K562 (cell line): ENCODE measurements around the gene ENTPD5. TPM values are rescaled to one million over a fixed set of nuclear protein-coding genes. Genes with fewer than 3 reads are reported as not detected.

Experiments
- ATAC-seq: fragments of 200-7000 bp; cut with Tn5 transposase; 3 replicates; pipeline ENCODE4 v1.9.1; 2020; ENCODE audit warnings: moderate library complexity
- BruUV-seq: library from RNA; stranded (reverse); fragments of 400-500 nt; replicated peaks from 2 replicates; lab custom pipeline; 2021; lab: Mats Ljungman, UMichigan
- CTCF ChIA-PET: fragments of 300-600 bp; formaldehyde crosslinking; extraction: SDS; loops from one replicate; lab custom pipeline; 2021; ENCODE audit warnings: low intra/inter-chr PET ratio; lab: Yijun Ruan, JAX
- POLR2A ChIA-PET: fragments of 300-600, 350-650 bp; sonication (Branson Sonifier 250); formaldehyde crosslinking; extraction: SDS; loops from one replicate; lab custom pipeline; 2021; ENCODE audit warnings: antibody characterized with exemption, inconsistent platforms; lab: Yijun Ruan, JAX
- DNase-seq, 4 experiments: peaks; one replicate each; pipeline versions ENCODE4 v3.0.0 to v3.0.0-alpha.2; 2011 to 2018; ENCODE audit warnings: low spot score in 3 of 4, mixed read lengths in 3 of 4; ENCODE audit errors: extremely low read depth in 1 of 4
- FAIRE-seq: peaks from 2 replicates; lab custom pipeline; 2011; peaks lifted over from hg19 to GRCh38; lab: Jason Lieb, UNC
- H2AFZ ChIP-seq: 2 replicates; pipeline ENCODE4 v1.6.0; 2011; ENCODE audit warnings: low read depth, low read length, control low read depth, inconsistent platforms
- H3K27ac ChIP-seq: fragments of 200-600 bp; 3 replicates; pipeline ENCODE4 v1.8.0; 2011; ENCODE audit warnings: low read depth, mild to moderate bottlenecking, control low read depth, inconsistent platforms, low read length, moderate library complexity, mixed read lengths; ENCODE audit errors: extremely low read depth
- H3K27me3 ChIP-seq, 2 experiments: fragments of 300-600 bp in 1 of 2; 2 replicates in 1 of 2; 3 replicates in 1 of 2; pipeline versions ENCODE4 v1.6.0 to v1.8.0; 2011; ENCODE audit warnings: inconsistent platforms in 2 of 2, low read length in 2 of 2, mild to moderate bottlenecking in 1 of 2, mixed read lengths in 1 of 2, moderate library complexity in 1 of 2; ENCODE audit not compliant: control insufficient read depth in 2 of 2, insufficient read depth in 2 of 2
- H3K36me3 ChIP-seq: fragments of 300-600 bp; 3 replicates; pipeline ENCODE4 v1.8.0; 2011; ENCODE audit warnings: mild to moderate bottlenecking, low read length, inconsistent platforms; ENCODE audit not compliant: control insufficient read depth, insufficient read depth
- H3K4me1 ChIP-seq, 2 experiments: fragments of 200-600 bp in 1 of 2; replicated peaks in 1 of 2; 2 replicates in 1 of 2; 3 replicates in 1 of 2; pipeline versions ENCODE4 v1.5.1 to v1.8.0; 2011; ENCODE audit warnings: inconsistent platforms in 2 of 2, low read length in 2 of 2, mild to moderate bottlenecking in 1 of 2, mixed read lengths in 1 of 2, moderate library complexity in 1 of 2; ENCODE audit not compliant: control insufficient read depth in 2 of 2, insufficient read depth in 2 of 2
- H3K4me2 ChIP-seq: 2 replicates; pipeline ENCODE4 v1.6.1; 2011; ENCODE audit warnings: low read length, control low read depth, inconsistent platforms, mixed read lengths; ENCODE audit not compliant: insufficient read depth
- H3K4me3 ChIP-seq: fragments of 200-600 bp; sonication (generic), shearing (Covaris generic); 2 replicates; pipeline ENCODE4 v1.5.1; 2016; ENCODE audit warnings: control low read depth, inconsistent platforms
- H3K79me2 ChIP-seq: fragments of 200-600 bp; 3 replicates; pipeline ENCODE4 v1.8.0; 2011; ENCODE audit warnings: low read length, inconsistent platforms; ENCODE audit not compliant: control insufficient read depth, insufficient read depth
- H3K9ac ChIP-seq, 2 experiments: 2 replicates each; pipeline versions ENCODE4 v1.6.0 to v1.6.1; 2011; ENCODE audit warnings: low read depth in 2 of 2, low read length in 2 of 2, control low read depth in 1 of 2, inconsistent platforms in 1 of 2, mild to moderate bottlenecking in 1 of 2, mixed read lengths in 1 of 2; ENCODE audit not compliant: insufficient read depth in 1 of 2
- H3K9me1 ChIP-seq: one replicate; pipeline ENCODE4 v1.6.0; 2011; ENCODE audit warnings: inconsistent platforms, mild to moderate bottlenecking, low read length, moderate library complexity; ENCODE audit not compliant: control insufficient read depth, insufficient read depth
- H3K9me3 ChIP-seq: replicated peaks from 2 replicates; pipeline ENCODE4 v1.5.1; 2011; ENCODE audit warnings: low read depth, low read length, inconsistent platforms; ENCODE audit not compliant: control insufficient read depth, insufficient read depth
- H4K20me1 ChIP-seq: replicated peaks from 2 replicates; pipeline ENCODE4 v1.6.1; 2011; ENCODE audit warnings: low read length, inconsistent platforms, mixed read lengths; ENCODE audit not compliant: control insufficient read depth, insufficient read depth
- HEY1 ChIP-seq: fragments of 250-450 bp; sonication (Bioruptor Pico); IDR thresholded peaks from 2 replicates; pipeline ENCODE4 v1.5.0; 2020; ENCODE audit warnings: mild to moderate bottlenecking, moderate library complexity, borderline replicate concordance
- NR3C1 ChIP-seq: sonication (generic); formaldehyde crosslinking; IDR thresholded peaks from 2 replicates; pipeline ENCODE4 v1.8.1; 2022; ENCODE audit warnings: missing genetic modification reagents
- ZNF766 ChIP-seq: fragments of 200-800 bp; sonication (Bioruptor generic); conservative IDR thresholded peaks from 2 replicates; pipeline ENCODE4 v1.6.1; 2016; ENCODE audit warnings: missing genetic modification characterization, missing compliant biosample characterization
- WGBS: fragments of 100-300 bp; shearing (Covaris generic); methylation state at CpG from one replicate; pipeline ENCODE4 v1.1.6; 2016; ENCODE audit warnings: low coverage, mixed read lengths; ENCODE audit not compliant: insufficient coverage; ENCODE audit errors: missing lambda C conversion rate; 5-methylcytosine and 5-hydroxymethylcytosine counted together
- in situ Hi-C: fragments of 300-500 bp; cut with MboI; formaldehyde crosslinking; loops from 4 replicates; pipeline ENCODE4 v1.15.0; 2018; ENCODE audit warnings: inconsistent platforms, mixed read lengths
- intact Hi-C: fragments of 100-400 bp; cut with micrococcal nuclease; formaldehyde crosslinking; loops from 2 replicates; pipeline ENCODE4 v1.14.2; 2022
- polyA plus RNA-seq, 8 experiments: library from polyadenylated mRNA; depleted of rRNA in 4 of 8; stranded (reverse) in 5 of 8; unstranded in 3 of 8; fragments of >200 nt; fragmentation: Nextera tagmentation in 2 of 8; fragmentation: Illumina TruSeq in 1 of 8; extraction: Ambion mirVana in 2 of 8; extraction: Trizol in 1 of 8; gene quantifications; 2 replicates each; pipeline versions ENCODE4 v1.2.1 to v1.2.3, GENCODE V29; 2011 to 2014; ENCODE audit warnings: inconsistent platforms in 1 of 8, missing spikeins in 1 of 8
- total RNA-seq, 7 experiments: library from RNA; depleted of rRNA in 6 of 7; stranded (reverse); fragments of >200 nt in 6 of 7; fragmentation: Illumina TruSeq in 2 of 7; extraction: Trizol in 2 of 7; gene quantifications; 2 replicates each; pipeline versions ENCODE4 v1.2.1 to v1.2.3, GENCODE V29; 2011 to 2021; ENCODE audit warnings: low replicate concordance in 1 of 7
- TF ChIP-seq, protein P1 (sequence below), 2 experiments: fragments of 450-650 bp; formaldehyde crosslinking in 1 of 2; IDR thresholded peaks; 2 replicates each; pipeline versions ENCODE4 v1.4.0 to v1.6.1; 2014 to 2020; ENCODE audit warnings: mild to moderate bottlenecking in 2 of 2, borderline replicate concordance in 1 of 2, low read depth in 1 of 2

Gene ENTPD5
- total and polyA plus RNA-seq, 9 of the 15 experiments (the other 6 are each of a cell fraction or from before 2014, with no cell fraction given), result 2.7 to 15.3 (median 10.3) TPM

- no peak overlapping the region for H2AFZ ChIP-seq
- no peaks in the 10 kb centered on the region for H3K79me2 ChIP-seq
- DNase-seq, result no peak
- H3K27ac ChIP-seq, result no peak overlapping the region
- intact Hi-C loops (no loop called here), in situ Hi-C loops (no loop called here)
- H3K9me1 ChIP-seq, result no peaks in the 10 kb centered on the region
- H3K9ac ChIP-seq, result no peak overlapping the region
- 80% methylated on average over 3 of the region's 3 CpGs for WGBS
- no peak overlapping the region for H3K4me2 ChIP-seq
- H3K36me3 ChIP-seq, result peaks cover 19% of the 10 kb centered on the region; the same call in 2 of the 3 replicates
- no peaks in the 10 kb centered on the region for H3K27me3 ChIP-seq
- ATAC-seq, result no peak
- no TSS peak for BruUV-seq
- H3K4me1 ChIP-seq, result no peaks in the 10 kb centered on the region
- CTCF ChIA-PET, result no interaction called here
- POLR2A ChIA-PET, result interaction anchor here (0.6 to 0.7 kb wide), 2 partner anchors 13 to 202 kb away, joined by 3 read pairs; no protein-coding TSS in a partner anchor
- H4K20me1 ChIP-seq, result no peaks in the 10 kb centered on the region
- H3K4me3 ChIP-seq, result no peak overlapping the region
- H3K9me3 ChIP-seq, result no peaks in the 10 kb centered on the region
- no peak for FAIRE-seq
- no peak for TF ChIP-seq HEY1
- TF ChIP-seq ZNF766, result no peak
Observed at GRCh38 chr14:73988065-73988464, 31.0 kb downstream of the ENTPD5 start.

- FAIRE-seq, result no peak
- intact Hi-C loops, result no loop called here
- no TSS peak for BruUV-seq
Observed at GRCh38 chr14:73977896-73978295, 41.2 kb downstream of the ENTPD5 start.

More at GRCh38 chr14:73977896-73978295, 41.2 kb downstream of the ENTPD5 start:
- H4K20me1 ChIP-seq, result no peaks in the 10 kb centered on the region
- no peak overlapping the region for H3K9ac ChIP-seq
- 35% methylated on average over 4 of the region's 4 CpGs for WGBS
- H3K4me2 ChIP-seq, result no peak overlapping the region
- peaks cover 13% of the 10 kb centered on the region; the same call in 1 of the 3 replicates for H3K36me3 ChIP-seq
- ChIA-PET CTCF (no interaction called here), POLR2A (no interaction called here)
- H3K9me1 ChIP-seq, result no peaks in the 10 kb centered on the region
- no peak for DNase-seq
- ATAC-seq, result no peak
- H3K9me3 ChIP-seq, result no peaks in the 10 kb centered on the region
- no peak overlapping the region for H3K4me3 ChIP-seq
- H2AFZ ChIP-seq, result no peak overlapping the region
- no peak for TF ChIP-seq NR3C1
- TF ChIP-seq, protein P1, sequence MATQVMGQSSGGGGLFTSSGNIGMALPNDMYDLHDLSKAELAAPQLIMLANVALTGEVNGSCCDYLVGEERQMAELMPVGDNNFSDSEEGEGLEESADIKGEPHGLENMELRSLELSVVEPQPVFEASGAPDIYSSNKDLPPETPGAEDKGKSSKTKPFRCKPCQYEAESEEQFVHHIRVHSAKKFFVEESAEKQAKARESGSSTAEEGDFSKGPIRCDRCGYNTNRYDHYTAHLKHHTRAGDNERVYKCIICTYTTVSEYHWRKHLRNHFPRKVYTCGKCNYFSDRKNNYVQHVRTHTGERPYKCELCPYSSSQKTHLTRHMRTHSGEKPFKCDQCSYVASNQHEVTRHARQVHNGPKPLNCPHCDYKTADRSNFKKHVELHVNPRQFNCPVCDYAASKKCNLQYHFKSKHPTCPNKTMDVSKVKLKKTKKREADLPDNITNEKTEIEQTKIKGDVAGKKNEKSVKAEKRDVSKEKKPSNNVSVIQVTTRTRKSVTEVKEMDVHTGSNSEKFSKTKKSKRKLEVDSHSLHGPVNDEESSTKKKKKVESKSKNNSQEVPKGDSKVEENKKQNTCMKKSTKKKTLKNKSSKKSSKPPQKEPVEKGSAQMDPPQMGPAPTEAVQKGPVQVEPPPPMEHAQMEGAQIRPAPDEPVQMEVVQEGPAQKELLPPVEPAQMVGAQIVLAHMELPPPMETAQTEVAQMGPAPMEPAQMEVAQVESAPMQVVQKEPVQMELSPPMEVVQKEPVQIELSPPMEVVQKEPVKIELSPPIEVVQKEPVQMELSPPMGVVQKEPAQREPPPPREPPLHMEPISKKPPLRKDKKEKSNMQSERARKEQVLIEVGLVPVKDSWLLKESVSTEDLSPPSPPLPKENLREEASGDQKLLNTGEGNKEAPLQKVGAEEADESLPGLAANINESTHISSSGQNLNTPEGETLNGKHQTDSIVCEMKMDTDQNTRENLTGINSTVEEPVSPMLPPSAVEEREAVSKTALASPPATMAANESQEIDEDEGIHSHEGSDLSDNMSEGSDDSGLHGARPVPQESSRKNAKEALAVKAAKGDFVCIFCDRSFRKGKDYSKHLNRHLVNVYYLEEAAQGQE (IDR thresholded peaks at IDR 0.05; ENCODE audit: borderline replicate concordance), result peak; percentile 40
- TF ChIP-seq, protein P1 (CRISPR knock-in tag; IDR thresholded peaks at IDR 0.05; ENCODE audit: low read depth), result no peak
- H3K27ac ChIP-seq, result no peak overlapping the region
- in situ Hi-C loops, result no loop called here
- no peaks in the 10 kb centered on the region; a peak in 2 of 5 replicates for H3K4me1 ChIP-seq
- H3K79me2 ChIP-seq, result no peaks in the 10 kb centered on the region
- H3K27me3 ChIP-seq, result no peaks in the 10 kb centered on the region
